H9 (cell line): ENCODE measurements around the gene PPP1R14C. TPM values are rescaled to one million over a fixed set of nuclear protein-coding genes. Genes with fewer than 3 reads are reported as not detected.

Experiments
- DNase-seq: peaks from one replicate; pipeline ENCODE4 v3.0.0-alpha.2; 2017
- H2AFZ ChIP-seq: one replicate; pipeline ENCODE4 v1.6.1; 2013; ENCODE audit warnings: mild to moderate bottlenecking, low read length, control low read depth, moderate library complexity
- H2AK5ac ChIP-seq: 2 replicates; pipeline ENCODE4 v1.6.1; 2013; ENCODE audit warnings: low read length, control low read depth, mixed read lengths; ENCODE audit not compliant: insufficient read length
- H2BK120ac ChIP-seq: one replicate; pipeline ENCODE4 v1.6.1; 2013; ENCODE audit warnings: low read depth, mild to moderate bottlenecking, low read length, control low read depth, inconsistent platforms; ENCODE audit not compliant: poor library complexity, severe bottlenecking
- H2BK12ac ChIP-seq: 2 replicates; pipeline ENCODE4 v1.6.1; 2013; ENCODE audit warnings: low read length, control low read depth, mixed read lengths, low read depth; ENCODE audit not compliant: insufficient read length
- H2BK15ac ChIP-seq: 2 replicates; pipeline ENCODE4 v1.6.1; 2013; ENCODE audit warnings: low read depth, low read length, control low read depth
- H2BK20ac ChIP-seq: one replicate; pipeline ENCODE4 v1.6.1; 2013; ENCODE audit warnings: low read depth, mild to moderate bottlenecking, low read length, control low read depth, inconsistent platforms; ENCODE audit not compliant: poor library complexity, severe bottlenecking
- H2BK5ac ChIP-seq: 2 replicates; pipeline ENCODE4 v1.6.1; 2013; ENCODE audit warnings: low read length, control low read depth, mixed read lengths; ENCODE audit not compliant: insufficient read length
- H3K14ac ChIP-seq: 2 replicates; pipeline ENCODE4 v1.6.1; 2013; ENCODE audit warnings: low read length, control low read depth; ENCODE audit not compliant: insufficient read depth
- H3K18ac ChIP-seq: 2 replicates; pipeline ENCODE4 v1.6.1; 2013; ENCODE audit warnings: low read depth, mild to moderate bottlenecking, mixed read lengths, low read length, control low read depth; ENCODE audit not compliant: insufficient read length
- H3K23ac ChIP-seq: 2 replicates; pipeline ENCODE4 v1.6.1; 2013; ENCODE audit warnings: low read length, control low read depth, mixed read lengths, low read depth; ENCODE audit not compliant: insufficient read length
- H3K23me2 ChIP-seq: 2 replicates; pipeline ENCODE4 v1.6.1; 2013; ENCODE audit warnings: low read depth, mild to moderate bottlenecking, mixed read lengths, low read length, control low read depth; ENCODE audit not compliant: insufficient read length, poor library complexity, severe bottlenecking
- H3K27ac ChIP-seq: 2 replicates; pipeline ENCODE4 v1.5.1; 2013; ENCODE audit warnings: low read length, control low read depth, mixed read lengths, low read depth; ENCODE audit not compliant: insufficient read length
- H3K27me3 ChIP-seq: 2 replicates; pipeline ENCODE4 v1.6.1; 2013; ENCODE audit warnings: low read length, control low read depth, inconsistent platforms; ENCODE audit not compliant: insufficient read depth
- H3K4ac ChIP-seq: 2 replicates; pipeline ENCODE4 v1.6.1; 2013; ENCODE audit warnings: low read depth, mild to moderate bottlenecking, control low read depth, inconsistent platforms, low read length, moderate library complexity
- H3K4me1 ChIP-seq: 2 replicates; pipeline ENCODE4 v1.6.1; 2013; ENCODE audit warnings: low read length, control low read depth, inconsistent platforms; ENCODE audit not compliant: insufficient read depth
- H3K4me2 ChIP-seq: 2 replicates; pipeline ENCODE4 v1.6.1; 2013; ENCODE audit warnings: low read length, control low read depth, mixed read lengths; ENCODE audit not compliant: insufficient read length, insufficient read depth
- H3K56ac ChIP-seq: 2 replicates; pipeline ENCODE4 v1.6.1; 2013; ENCODE audit warnings: low read depth, mild to moderate bottlenecking, mixed read lengths, low read length, control low read depth; ENCODE audit not compliant: insufficient read length
- H3K79me1 ChIP-seq: 2 replicates; pipeline ENCODE4 v1.6.1; 2013; ENCODE audit warnings: low read depth, mild to moderate bottlenecking, moderate library complexity, low read length, control low read depth, inconsistent platforms; ENCODE audit not compliant: insufficient read depth, poor library complexity, severe bottlenecking
- H3K79me2 ChIP-seq: 2 replicates; pipeline ENCODE4 v1.6.1; 2013; ENCODE audit warnings: low read length, control low read depth, inconsistent platforms; ENCODE audit not compliant: insufficient read depth
- H3K9ac ChIP-seq: 2 replicates; pipeline ENCODE4 v1.6.1; 2013; ENCODE audit warnings: low read length, control low read depth, mixed read lengths; ENCODE audit not compliant: insufficient read length; ENCODE audit errors: extremely low read depth
- H3K9me3 ChIP-seq: one replicate; pipeline ENCODE4 v1.6.1; 2013; ENCODE audit warnings: low read depth, low read length, inconsistent platforms; ENCODE audit not compliant: control insufficient read depth
- H3T11ph ChIP-seq: one replicate; pipeline ENCODE4 v1.6.1; 2013; ENCODE audit warnings: mild to moderate bottlenecking, low read length, control low read depth, inconsistent platforms
- H4K20me1 ChIP-seq: one replicate; pipeline ENCODE4 v1.6.1; 2013; ENCODE audit not compliant: control insufficient read depth, insufficient read length, insufficient read depth
- H4K5ac ChIP-seq: 2 replicates; pipeline ENCODE4 v1.6.1; 2013; ENCODE audit warnings: low read depth, mild to moderate bottlenecking, mixed read lengths, low read length, control low read depth; ENCODE audit not compliant: insufficient read length
- H4K8ac ChIP-seq: replicated peaks from 2 replicates; pipeline ENCODE4 v1.6.1; 2013; ENCODE audit warnings: low read length, control low read depth, mixed read lengths, low read depth; ENCODE audit not compliant: insufficient read length
- H4K91ac ChIP-seq: 2 replicates; pipeline ENCODE4 v1.6.1; 2013; ENCODE audit warnings: low read depth, mild to moderate bottlenecking, moderate library complexity, mixed read lengths, low read length, control low read depth; ENCODE audit not compliant: insufficient read length
- H3K27ac Mint-ChIP-seq, 3 experiments: 2 replicates in 2 of 3; 3 replicates in 1 of 3; pipeline ENCODE4 v1.8.0; 2020 to 2021; ENCODE audit warnings: mixed read lengths in 3 of 3, mild to moderate bottlenecking in 1 of 3, moderate library complexity in 1 of 3
- H3K27me3 Mint-ChIP-seq: 2 replicates; pipeline ENCODE4 v1.8.0; 2021; ENCODE audit warnings: low read depth, mild to moderate bottlenecking, moderate library complexity, mixed read lengths
- H3K36me3 Mint-ChIP-seq, 3 experiments: 2 replicates in 2 of 3; 3 replicates in 1 of 3; pipeline ENCODE4 v1.8.0; 2020 to 2021; ENCODE audit warnings: low read depth in 3 of 3, mixed read lengths in 3 of 3; ENCODE audit not compliant: insufficient read depth in 1 of 3
- H3K4me1 Mint-ChIP-seq, 2 experiments: 2 replicates each; pipeline ENCODE4 v1.8.0; 2020; ENCODE audit warnings: mixed read lengths in 2 of 2
- H3K4me3 Mint-ChIP-seq, 2 experiments: 2 replicates in 1 of 2; 3 replicates in 1 of 2; pipeline ENCODE4 v1.8.0; 2020 to 2021; ENCODE audit warnings: mild to moderate bottlenecking in 2 of 2, mixed read lengths in 2 of 2, moderate library complexity in 1 of 2
- H3K9me3 Mint-ChIP-seq, 2 experiments: 2 replicates in 1 of 2; 3 replicates in 1 of 2; pipeline ENCODE4 v1.8.0; 2020; ENCODE audit warnings: mild to moderate bottlenecking in 2 of 2, mixed read lengths in 2 of 2, moderate library complexity in 1 of 2
- WGBS: extraction: QIAGEN DNeasy Blood & Tissue Kit; methylation state at CpG from one replicate; pipeline ENCODE4 v1.1.7; 2013; ENCODE audit warnings: missing lambda C conversion rate, low lambda C conversion rate, mixed read lengths; ENCODE audit not compliant: insufficient read length; ENCODE audit errors: extremely low coverage; 5-methylcytosine and 5-hydroxymethylcytosine counted together
- total RNA-seq: library from RNA; stranded (reverse); gene quantifications from 2 replicates; pipeline ENCODE4 v1.2.1, GENCODE V29; 2021
- TF ChIP-seq, protein P1 (sequence below): fragments of 200-600 bp; sonication (generic); conservative IDR thresholded peaks from 3 replicates; pipeline ENCODE4 v1.8.0; 2021; ENCODE audit warnings: antibody characterized with exemption, mild to moderate bottlenecking

Gene PPP1R14C
- total RNA-seq, 1 experiment from 2014 or later: 0.37 TPM

DNA sequence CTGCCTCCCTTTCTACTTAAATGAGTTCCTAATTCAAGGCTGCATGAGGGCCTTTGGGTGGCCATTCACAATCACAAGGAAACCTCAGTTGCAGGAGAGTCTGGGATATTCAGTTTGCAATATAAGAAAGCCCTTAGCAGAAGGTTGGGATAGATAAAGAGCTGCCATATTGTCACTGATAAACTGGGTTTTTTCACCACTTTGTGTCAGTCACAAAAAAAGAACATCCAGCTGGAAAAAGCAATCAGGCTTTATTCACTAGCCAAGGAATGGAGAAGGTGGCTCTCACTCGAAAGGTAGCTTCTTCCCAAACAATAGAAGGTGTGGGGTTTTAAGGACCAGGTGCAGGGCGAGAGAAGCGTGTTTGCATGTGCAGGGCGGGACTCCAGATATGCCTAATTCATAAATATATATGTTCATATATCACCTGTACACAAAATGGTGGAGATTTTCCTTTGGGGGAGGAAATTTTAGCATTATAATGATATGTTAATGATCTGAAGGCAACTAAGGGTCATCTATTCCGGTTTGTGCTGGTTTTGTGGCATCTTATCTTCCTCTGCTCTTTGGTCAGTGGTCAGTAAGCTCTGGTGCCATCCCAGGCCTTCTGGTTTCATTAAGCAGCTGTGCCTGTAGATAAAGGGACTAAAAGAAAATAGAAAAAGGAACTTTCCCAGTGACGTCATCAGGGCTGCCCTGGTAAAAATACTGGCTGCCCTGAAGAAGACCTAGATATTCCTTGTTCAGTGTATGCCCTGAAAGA lies 128.8 kb downstream of the PPP1R14C start:
- Histone ChIP-seq H4K91ac (no peak overlapping the region), H3K56ac (no peak overlapping the region), H3K27me3 (no peaks in the 10 kb centered on the region), H2AFZ (no peak overlapping the region), H2BK12ac (no peak overlapping the region), H3K23ac (no peak overlapping the region), H3T11ph (no peak overlapping the region), H2BK15ac (no peak overlapping the region), H3K79me1 (no peaks in the 10 kb centered on the region), H3K4ac (no peak overlapping the region), H4K20me1 (no peaks in the 10 kb centered on the region), H3K79me2 (no peaks in the 10 kb centered on the region), H4K8ac (no peak overlapping the region), H2AK5ac (no peak overlapping the region), H2BK120ac (no peak overlapping the region), H3K18ac (no peak overlapping the region), H3K9me3 (no peaks in the 10 kb centered on the region), H2BK20ac (no peak overlapping the region), H3K23me2 (no peaks in the 10 kb centered on the region), H4K5ac (no peak overlapping the region), H2BK5ac (no peak overlapping the region), H3K27ac (no peak overlapping the region), H3K4me2 (no peak overlapping the region), H3K4me1 (no peaks in the 10 kb centered on the region; the same call in 1 of the 2 replicates), H3K9ac (no peak overlapping the region), H3K14ac (no peak overlapping the region)
- TF ChIP-seq, protein P1, sequence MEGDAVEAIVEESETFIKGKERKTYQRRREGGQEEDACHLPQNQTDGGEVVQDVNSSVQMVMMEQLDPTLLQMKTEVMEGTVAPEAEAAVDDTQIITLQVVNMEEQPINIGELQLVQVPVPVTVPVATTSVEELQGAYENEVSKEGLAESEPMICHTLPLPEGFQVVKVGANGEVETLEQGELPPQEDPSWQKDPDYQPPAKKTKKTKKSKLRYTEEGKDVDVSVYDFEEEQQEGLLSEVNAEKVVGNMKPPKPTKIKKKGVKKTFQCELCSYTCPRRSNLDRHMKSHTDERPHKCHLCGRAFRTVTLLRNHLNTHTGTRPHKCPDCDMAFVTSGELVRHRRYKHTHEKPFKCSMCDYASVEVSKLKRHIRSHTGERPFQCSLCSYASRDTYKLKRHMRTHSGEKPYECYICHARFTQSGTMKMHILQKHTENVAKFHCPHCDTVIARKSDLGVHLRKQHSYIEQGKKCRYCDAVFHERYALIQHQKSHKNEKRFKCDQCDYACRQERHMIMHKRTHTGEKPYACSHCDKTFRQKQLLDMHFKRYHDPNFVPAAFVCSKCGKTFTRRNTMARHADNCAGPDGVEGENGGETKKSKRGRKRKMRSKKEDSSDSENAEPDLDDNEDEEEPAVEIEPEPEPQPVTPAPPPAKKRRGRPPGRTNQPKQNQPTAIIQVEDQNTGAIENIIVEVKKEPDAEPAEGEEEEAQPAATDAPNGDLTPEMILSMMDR: no peak
- peaks cover 3 to 5% of the 10 kb centered on the region in 2 experiments for H3K9me3 Mint-ChIP-seq
- peaks cover 11 to 19% of the 10 kb centered on the region in 2 experiments for H3K4me1 Mint-ChIP-seq
- H3K27me3 Mint-ChIP-seq: peaks cover 8% of the 10 kb centered on the region
- H3K36me3 Mint-ChIP-seq: no peaks in the 10 kb centered on the region
- no peak for DNase-seq
- no peak overlapping the region for H3K27ac Mint-ChIP-seq
- WGBS: no CpG with 5 or more reads among the region's 6 CpGs
- no peak overlapping the region for H3K4me3 Mint-ChIP-seq
